K562 (cell line): Measurements from ENCODE around the gene C19orf85. TPM values are rescaled to one million over a fixed set of nuclear protein-coding genes. Genes with fewer than 3 reads are reported as not detected.

Source experiments
- BRF2 ChIP-seq: IDR thresholded peaks from 3 replicates; pipeline ENCODE4 v1.6.1; 2011; ENCODE audit warnings: borderline replicate concordance, mild to moderate bottlenecking; ENCODE audit not compliant: insufficient read length, insufficient read depth
- CBFA2T3 ChIP-seq: fragments of 450-650 bp; IDR thresholded peaks from 2 replicates; pipeline ENCODE4 v1.6.1; 2017
- CREB1 ChIP-seq, 2 experiments: sonication (generic) in 1 of 2; formaldehyde crosslinking in 1 of 2; IDR thresholded peaks; 2 replicates each; pipeline versions ENCODE4 v1.6.1 to v1.8.0; 2012 to 2022; ENCODE audit warnings: inconsistent platforms in 1 of 2, mild to moderate bottlenecking in 1 of 2, missing genetic modification reagents in 1 of 2, moderate library complexity in 1 of 2
- IRF9 ChIP-seq: fragments of 450-650 bp; IDR thresholded peaks from 2 replicates; pipeline ENCODE4 v1.6.1; 2016; ENCODE audit warnings: missing biosample characterization, missing genetic modification characterization
- MCM7 ChIP-seq, 2 experiments: fragments of 450-650 bp; IDR thresholded peaks; 2 replicates each; pipeline ENCODE4 v1.6.1; 2016 to 2018
- NCOA4 ChIP-seq: fragments of 450-650 bp; IDR thresholded peaks from 2 replicates; pipeline ENCODE4 v1.6.1; 2018; ENCODE audit warnings: mild to moderate bottlenecking; ENCODE audit not compliant: partially characterized antibody
- NFATC3 ChIP-seq: fragments of 450-650 bp; IDR thresholded peaks from 2 replicates; pipeline ENCODE4 v1.6.1; 2017; ENCODE audit warnings: mild to moderate bottlenecking
- NFE2 ChIP-seq: IDR thresholded peaks from 2 replicates; pipeline ENCODE4 v1.6.1; 2014; ENCODE audit warnings: antibody characterized with exemption, low read depth
- NKRF ChIP-seq: fragments of 450-650 bp; IDR thresholded peaks from 2 replicates; pipeline ENCODE4 v1.6.1; 2016; ENCODE audit warnings: borderline replicate concordance
- PCBP2 ChIP-seq: fragments of 200-400 bp; formaldehyde crosslinking; IDR thresholded peaks from 2 replicates; pipeline ENCODE4 v1.6.1; 2018; ENCODE audit warnings: low read length, low read depth, mild to moderate bottlenecking, moderate library complexity; ENCODE audit not compliant: poor library complexity, severe bottlenecking
- POLR2A ChIP-seq: fragments of 450-650 bp; conservative IDR thresholded peaks from 2 replicates; pipeline ENCODE4 v1.6.1; 2016
- TCF15 ChIP-seq: fragments of 250-450 bp; sonication (Bioruptor Pico); IDR thresholded peaks from 2 replicates; pipeline ENCODE4 v1.8.0; 2022; ENCODE audit warnings: moderate library complexity, mild to moderate bottlenecking, inconsistent platforms
- TCF3 ChIP-seq: sonication (generic); formaldehyde crosslinking; IDR thresholded peaks from 2 replicates; pipeline ENCODE4 v1.4.0; 2020; ENCODE audit warnings: mild to moderate bottlenecking, missing genetic modification reagents
- ZNF280A ChIP-seq: fragments of 450-650 bp; IDR thresholded peaks from 2 replicates; pipeline ENCODE4 v1.6.1; 2018; ENCODE audit warnings: mild to moderate bottlenecking, low read depth; ENCODE audit not compliant: partially characterized antibody
- ZNF449 ChIP-seq: fragments of 250-450 bp; sonication (Bioruptor Pico); IDR thresholded peaks from 2 replicates; pipeline ENCODE4 v1.8.0; 2022; ENCODE audit warnings: moderate library complexity, mild to moderate bottlenecking, inconsistent platforms
- polyA plus RNA-seq, 8 experiments: library from polyadenylated mRNA; depleted of rRNA in 4 of 8; stranded (reverse) in 5 of 8; unstranded in 3 of 8; fragments of >200 nt; fragmentation: Nextera tagmentation in 2 of 8; fragmentation: Illumina TruSeq in 1 of 8; extraction: Ambion mirVana in 2 of 8; extraction: Trizol in 1 of 8; gene quantifications; 2 replicates each; pipeline versions ENCODE4 v1.2.1 to v1.2.3, GENCODE V29; 2011 to 2014; ENCODE audit warnings: inconsistent platforms in 1 of 8, missing spikeins in 1 of 8
- total RNA-seq, 7 experiments: library from RNA; depleted of rRNA in 6 of 7; stranded (reverse); fragments of >200 nt in 6 of 7; fragmentation: Illumina TruSeq in 2 of 7; extraction: Trizol in 2 of 7; gene quantifications; 2 replicates each; pipeline versions ENCODE4 v1.2.1 to v1.2.3, GENCODE V29; 2011 to 2021; ENCODE audit warnings: low replicate concordance in 1 of 7

The C19orf85 gene
- total and polyA plus RNA-seq, 9 of the 15 experiments (the other 6 are each of a cell fraction or from before 2014, with no cell fraction given) = not detected

GRCh38 chr19:55494172-55494761, 29.7 kb upstream of the C19orf85 start (continued):
- TF ChIP-seq IRF9 (no peak), ZNF280A (no peak), NCOA4 (no peak), MCM7 (IDR thresholded peaks at IDR 0.05) (no peak), CREB1 (IDR thresholded peaks at IDR 0.05) (0 out of 2 replicates have a peak, but pooled peaks have one; percentile 24), CREB1 (CRISPR knock-in tag; IDR thresholded peaks at IDR 0.05) (peak; percentile 32; the same call in 1 of the 2 replicates), PCBP2 (no peak), TCF15 (CRISPR knock-in tag) (no peak), ZNF449 (CRISPR knock-in tag) (no peak), NKRF (no peak), BRF2 (no peak), NFATC3 (no peak), TCF3 (no peak), CBFA2T3 (peak; percentile 23; the same call in 1 of the 2 replicates), NFE2 (peak; percentile 13; the same call in 1 of the 2 replicates), POLR2A (0 out of 2 replicates have a peak, but pooled peaks have one; percentile 33)
